C4-2B (cell line): ENCODE data around the gene PAX4.

Experiments used
- CTCF ChIP-seq: fragments of 450-650 bp; conservative IDR thresholded peaks from 2 replicates; pipeline ENCODE4 v1.5.1; 2017; ENCODE audit warnings: mild to moderate bottlenecking
- ZFX ChIP-seq: fragments of 450-650 bp; IDR thresholded peaks from 2 replicates; pipeline ENCODE4 v1.6.1; 2017

- TF ChIP-seq CTCF, result no peak
- TF ChIP-seq ZFX, result no peak
Measured at GRCh38 chr7:127587663-127588018, 30.3 kb downstream of the PAX4 start.
